Trophoblast cell (in vitro differentiated cells and primary cell): ENCODE data around the gene MTG1.

Source experiments
- DNase-seq, 2 donors: peaks; one replicate each; pipeline ENCODE4 v3.0.0-alpha.2; 2016
- H2AFZ ChIP-seq: 2 replicates; pipeline ENCODE4 v1.6.1; 2013; ENCODE audit warnings: low read length, moderate library complexity, mild to moderate bottlenecking; ENCODE audit not compliant: insufficient read depth, poor library complexity
- H2AK5ac ChIP-seq: 2 replicates; pipeline ENCODE4 v1.6.1; 2013; ENCODE audit warnings: mild to moderate bottlenecking, low read length
- H2BK120ac ChIP-seq: 2 replicates; pipeline ENCODE4 v1.6.1; 2013; ENCODE audit warnings: low read length, mild to moderate bottlenecking, moderate library complexity; ENCODE audit not compliant: insufficient read depth, poor library complexity
- H2BK12ac ChIP-seq: 2 replicates; pipeline ENCODE4 v1.6.1; 2013; ENCODE audit warnings: mild to moderate bottlenecking, low read length, moderate library complexity
- H2BK5ac ChIP-seq: 2 replicates; pipeline ENCODE4 v1.6.1; 2013; ENCODE audit warnings: low read length, low read depth, moderate library complexity, mild to moderate bottlenecking; ENCODE audit not compliant: poor library complexity
- H3K14ac ChIP-seq: 2 replicates; pipeline ENCODE4 v1.6.1; 2013; ENCODE audit warnings: mild to moderate bottlenecking, low read length
- H3K18ac ChIP-seq: 2 replicates; pipeline ENCODE4 v1.6.1; 2013; ENCODE audit warnings: mild to moderate bottlenecking, low read length
- H3K23ac ChIP-seq: 2 replicates; pipeline ENCODE4 v1.6.1; 2013; ENCODE audit warnings: low read length
- H3K27ac ChIP-seq: 2 replicates; pipeline ENCODE4 v1.5.1; 2013; ENCODE audit warnings: low read depth, mild to moderate bottlenecking, inconsistent platforms, low read length, moderate library complexity
- H3K27me3 ChIP-seq: 2 replicates; pipeline ENCODE4 v1.6.1; 2013; ENCODE audit warnings: inconsistent platforms, mild to moderate bottlenecking, low read length, moderate library complexity; ENCODE audit not compliant: insufficient read depth
- H3K36me3 ChIP-seq, 2 experiments: 1 replicate in 1 of 2; 2 replicates in 1 of 2; pipeline ENCODE4 v1.6.1; 2013; ENCODE audit warnings: low read length in 2 of 2, mild to moderate bottlenecking in 2 of 2, moderate library complexity in 1 of 2; ENCODE audit not compliant: insufficient read depth in 2 of 2, control insufficient read depth in 1 of 2
- H3K4ac ChIP-seq: 2 replicates; pipeline ENCODE4 v1.6.1; 2013; ENCODE audit warnings: low read depth, mild to moderate bottlenecking, low read length, moderate library complexity
- H3K4me1 ChIP-seq, 2 experiments: 1 replicate in 1 of 2; 2 replicates in 1 of 2; pipeline ENCODE4 v1.6.1; 2013; ENCODE audit warnings: low read length in 2 of 2, mild to moderate bottlenecking in 2 of 2, moderate library complexity in 1 of 2; ENCODE audit not compliant: insufficient read depth in 2 of 2, control insufficient read depth in 1 of 2
- H3K4me2 ChIP-seq: 2 replicates; pipeline ENCODE4 v1.6.1; 2013; ENCODE audit warnings: inconsistent platforms, mild to moderate bottlenecking, low read length, moderate library complexity
- H3K4me3 ChIP-seq: 2 replicates; pipeline ENCODE4 v1.5.1; 2013; ENCODE audit warnings: mild to moderate bottlenecking, low read depth, low read length, inconsistent platforms
- H3K79me1 ChIP-seq: one replicate; pipeline ENCODE4 v1.6.1; 2013; ENCODE audit warnings: low read length
- H3K79me2 ChIP-seq: 2 replicates; pipeline ENCODE4 v1.6.1; 2013; ENCODE audit warnings: low read length, mild to moderate bottlenecking; ENCODE audit not compliant: control insufficient read depth, insufficient read depth, poor library complexity
- H3K9ac ChIP-seq: 2 replicates; pipeline ENCODE4 v1.6.1; 2013; ENCODE audit warnings: mild to moderate bottlenecking, low read length
- H3K9me3 ChIP-seq: 2 replicates; pipeline ENCODE4 v1.6.1; 2013; ENCODE audit warnings: low read depth, mild to moderate bottlenecking, control low read depth, inconsistent platforms, low read length; ENCODE audit not compliant: insufficient read depth
- H4K12ac ChIP-seq: 2 replicates; pipeline ENCODE4 v1.6.1; 2013; ENCODE audit warnings: low read depth, mild to moderate bottlenecking, low read length, moderate library complexity
- H4K8ac ChIP-seq: 2 replicates; pipeline ENCODE4 v1.6.1; 2013; ENCODE audit warnings: low read depth, mild to moderate bottlenecking, low read length, moderate library complexity
- H4K91ac ChIP-seq: one replicate; pipeline ENCODE4 v1.6.1; 2013; ENCODE audit warnings: low read depth, mild to moderate bottlenecking, low read length, moderate library complexity
- WGBS: extraction: QIAGEN DNeasy Blood & Tissue Kit; methylation state at CpG from one replicate; pipeline ENCODE4 v1.1.7; 2013; ENCODE audit warnings: missing lambda C conversion rate; ENCODE audit not compliant: insufficient read length, insufficient coverage; ENCODE audit errors: extremely low coverage; 5-methylcytosine and 5-hydroxymethylcytosine counted together

MTG1 gene

DNA sequence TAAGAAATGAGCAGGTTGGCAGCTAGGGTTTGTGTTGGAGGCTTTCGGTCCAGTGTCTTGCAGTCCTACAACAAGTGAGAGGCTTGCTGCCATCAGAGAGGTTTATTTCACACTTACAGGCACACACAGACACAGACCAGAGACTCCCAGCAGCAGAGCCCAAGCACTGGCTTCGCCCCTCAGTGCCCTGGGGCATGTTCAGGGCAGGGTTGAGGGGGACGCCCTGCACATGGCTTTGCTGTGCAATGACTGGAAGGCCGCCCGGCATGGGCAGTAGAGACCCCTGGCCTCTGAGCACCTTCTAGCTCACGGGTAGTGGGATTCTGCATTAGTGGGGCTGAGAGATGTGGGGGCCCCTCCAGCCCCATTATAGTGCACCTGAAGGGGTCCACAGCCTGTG, 26.6 kb downstream of the MTG1 start:
- Histone ChIP-seq H2AFZ (no peak overlapping the region), H3K9ac (no peak overlapping the region), H3K4ac (no peak overlapping the region)

GRCh38 chr10:133421336-133422222, 27.6 kb downstream of the MTG1 start:
- Histone ChIP-seq H3K36me3 (peaks cover 29 to 32% of the 10 kb centered on the region in 2 experiments), H4K8ac (no peak overlapping the region), H2BK12ac (no peak overlapping the region), H3K27ac (no peak overlapping the region), H3K9ac (no peak overlapping the region), H3K79me1 (no peaks in the 10 kb centered on the region), H3K4me3 (no peak overlapping the region), H3K14ac (no peak overlapping the region), H3K18ac (no peak overlapping the region), H3K9me3 (peaks cover 7% of the 10 kb centered on the region), H2BK5ac (no peak overlapping the region), H2AFZ (no peak overlapping the region), H4K91ac (no peak overlapping the region), H3K4ac (no peak overlapping the region), H3K23ac (no peak overlapping the region), H3K27me3 (peaks cover 10% of the 10 kb centered on the region), H3K4me2 (no peak overlapping the region), H2BK120ac (no peak overlapping the region), H3K4me1 (peaks cover 0 to 6% of the 10 kb centered on the region in 2 experiments), H2AK5ac (no peak overlapping the region), H4K12ac (no peak overlapping the region), H3K79me2 (no peaks in the 10 kb centered on the region)
- no CpG with 5 or more reads among the region's 17 CpGs for WGBS
- no peak for DNase-seq

More for the DNA sequence above, 26.6 kb downstream of the MTG1 start:
- Histone ChIP-seq H2AK5ac (no peak overlapping the region), H3K4me1 (peaks cover 0 to 6% of the 10 kb centered on the region in 2 experiments), H4K12ac (no peak overlapping the region), H3K18ac (no peak overlapping the region), H2BK12ac (no peak overlapping the region), H4K8ac (no peak overlapping the region), H3K79me2 (no peaks in the 10 kb centered on the region), H2BK120ac (no peak overlapping the region), H3K27ac (no peak overlapping the region), H4K91ac (no peak overlapping the region), H3K79me1 (no peaks in the 10 kb centered on the region), H3K9me3 (peaks cover 10% of the 10 kb centered on the region), H3K36me3 (peaks cover 33 to 36% of the 10 kb centered on the region in 2 experiments), H3K27me3 (peaks cover 10% of the 10 kb centered on the region), H3K14ac (no peak overlapping the region), H3K4me2 (no peak overlapping the region), H3K23ac (no peak overlapping the region), H3K4me3 (no peak overlapping the region), H2BK5ac (no peak overlapping the region)
- WGBS = no CpG with 5 or more reads among the region's 6 CpGs
- no peak for DNase-seq

GRCh38 chr10:133422223-133422806, 28.4 kb downstream of the MTG1 start:
- Histone ChIP-seq H2BK120ac (no peak overlapping the region), H2BK12ac (no peak overlapping the region), H3K36me3 (peaks cover 29 to 32% of the 10 kb centered on the region in 2 experiments), H3K4me3 (no peak overlapping the region), H3K18ac (no peak overlapping the region), H4K91ac (no peak overlapping the region), H3K4me1 (peaks cover 0 to 6% of the 10 kb centered on the region in 2 experiments), H2AFZ (no peak overlapping the region), H3K4ac (no peak overlapping the region), H3K27me3 (peaks cover 10% of the 10 kb centered on the region), H2BK5ac (no peak overlapping the region), H2AK5ac (no peak overlapping the region), H3K27ac (no peak overlapping the region), H3K9ac (no peak overlapping the region), H3K79me1 (no peaks in the 10 kb centered on the region), H4K12ac (no peak overlapping the region), H3K79me2 (no peaks in the 10 kb centered on the region), H4K8ac (no peak overlapping the region), H3K23ac (no peak overlapping the region), H3K14ac (no peak overlapping the region), H3K9me3 (peaks cover 7% of the 10 kb centered on the region), H3K4me2 (no peak overlapping the region)
- DNase-seq = no peak
- WGBS = no CpG with 5 or more reads among the region's 16 CpGs

DNA sequence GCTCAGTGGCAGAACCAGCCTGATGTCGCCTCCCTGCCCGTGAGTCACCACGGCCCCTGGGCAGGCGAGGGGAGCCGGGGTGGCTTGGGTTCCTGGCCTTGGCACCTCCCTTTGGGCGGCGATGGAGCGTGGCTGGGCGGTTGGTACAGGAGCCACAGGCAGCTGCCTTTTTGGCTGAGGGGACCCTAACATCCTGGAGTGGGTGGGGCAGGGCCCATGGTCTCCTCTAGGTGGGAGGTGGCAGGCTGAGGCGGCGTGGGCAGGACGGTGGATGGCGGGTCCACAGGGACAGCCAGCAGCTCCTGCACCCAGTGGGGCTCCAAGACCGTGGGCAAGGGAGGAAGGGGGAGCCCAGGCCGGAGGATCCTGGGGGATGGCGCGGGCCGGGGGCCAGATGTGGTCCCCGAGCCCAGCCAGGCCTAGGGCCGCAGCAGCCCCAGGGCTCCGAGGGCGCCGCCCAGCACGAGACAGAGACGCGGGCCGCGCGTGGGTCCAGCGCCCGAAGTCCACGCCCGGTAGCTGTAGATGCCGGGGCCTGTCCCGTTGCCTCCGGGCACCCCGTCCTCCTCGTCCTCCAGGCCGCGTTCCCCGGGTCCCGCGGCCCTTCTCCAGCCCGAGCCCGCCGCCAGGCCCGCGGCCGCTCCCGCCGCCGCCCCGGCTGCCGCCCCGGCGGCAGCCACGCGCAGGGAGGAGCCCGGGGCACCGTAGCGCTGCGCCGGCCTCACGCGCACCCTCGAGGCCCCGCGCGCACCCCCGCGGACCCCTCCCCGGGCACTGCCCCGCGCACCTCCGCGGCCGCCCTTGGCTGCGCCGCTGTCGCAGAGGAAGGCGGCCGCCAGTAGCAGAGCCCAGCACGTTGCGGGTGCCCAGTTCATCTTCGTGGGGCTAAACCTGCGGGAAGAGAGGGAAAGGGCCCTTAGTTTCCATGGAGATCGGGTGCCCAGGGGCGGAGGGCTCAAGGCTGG, 29.1 kb downstream of the MTG1 start:
- WGBS = no CpG with 5 or more reads among the region's 88 CpGs
- Histone ChIP-seq H3K4me1 (peaks cover 0 to 6% of the 10 kb centered on the region in 2 experiments), H3K79me1 (no peaks in the 10 kb centered on the region), H2BK120ac (no peak overlapping the region), H3K4me2 (peak overlapping the region; percentile 47), H3K9ac (no peak overlapping the region), H2BK12ac (no peak overlapping the region), H2AFZ (no peak overlapping the region), H4K91ac (no peak overlapping the region), H3K23ac (no peak overlapping the region), H3K79me2 (no peaks in the 10 kb centered on the region), H3K27me3 (peaks cover 10% of the 10 kb centered on the region), H2AK5ac (no peak overlapping the region), H3K4me3 (no peak overlapping the region), H3K9me3 (peaks cover 7% of the 10 kb centered on the region), H2BK5ac (no peak overlapping the region), H3K4ac (no peak overlapping the region), H3K18ac (no peak overlapping the region), H4K8ac (no peak overlapping the region), H3K36me3 (peaks cover 29 to 32% of the 10 kb centered on the region in 2 experiments), H3K27ac (no peak overlapping the region), H3K14ac (no peak overlapping the region), H4K12ac (no peak overlapping the region)
- DNase-seq = no peak
